Fibroblast of mammary gland (primary cell): Measurements from ENCODE around the gene APC.

Source experiments
- DNase-seq: peaks from one replicate; pipeline ENCODE4 v3.0.0-alpha.2; 2010; ENCODE audit warnings: low read depth
- H3K4me3 ChIP-seq: 2 replicates; pipeline ENCODE4 v1.5.1; 2011; ENCODE audit warnings: low read depth, mild to moderate bottlenecking, low read length, moderate library complexity; ENCODE audit not compliant: control insufficient read depth
- CTCF ChIP-seq: conservative IDR thresholded peaks from 2 replicates; pipeline ENCODE4 v1.5.1; 2011; ENCODE audit warnings: low read depth, low read length, inconsistent platforms; ENCODE audit not compliant: control insufficient read depth, insufficient read depth

Gene APC

GRCh38 chr5:112693301-112693700 lies 44.4 kb upstream of the APC start:
- no peak for DNase-seq
- H3K4me3 ChIP-seq = no peak overlapping the region
- no peak for TF ChIP-seq CTCF

- TF ChIP-seq CTCF = no peak
- H3K4me3 ChIP-seq = no peak overlapping the region
- peak; percentile 72 for DNase-seq
These were observed 42.6 kb upstream of the APC start for GRCh38 chr5:112694853-112695709.

GRCh38 chr5:112696786-112697185 lies 40.9 kb upstream of the APC start:
- no peak overlapping the region for H3K4me3 ChIP-seq
- TF ChIP-seq CTCF = no peak
- DNase-seq = no peak

GRCh38 chr5:112697322-112697721 lies 40.4 kb upstream of the APC start:
- no peak overlapping the region for H3K4me3 ChIP-seq
- no peak for DNase-seq
- no peak for TF ChIP-seq CTCF

GRCh38 chr5:112697833-112698232 lies 39.9 kb upstream of the APC start:
- no peak overlapping the region for H3K4me3 ChIP-seq
- no peak for DNase-seq
- TF ChIP-seq CTCF = no peak

- peak; percentile 44 for DNase-seq
These were observed 33.5 kb upstream of the APC start for GRCh38 chr5:112703866-112704820.

More at GRCh38 chr5:112703866-112704820, 33.5 kb upstream of the APC start:
- TF ChIP-seq CTCF = no peak
- H3K4me3 ChIP-seq = no peak overlapping the region
